ENCODE data around the gene EPB41L1.

Gene EPB41L1

GRCh38 chr20:36154700-36155628 lies at the start of gene EPB41L1:
Gene EPB41L1 (plus strand): TSS chr20:36154740. CDS start chr20:36173778, 19,038 bp downstream.
- DNase-seq = no peak

- no peak for DNase-seq
Observed at GRCh38 chr20:36104856-36105255, 49.7 kb upstream of the EPB41L1 start.

- DNase-seq = no peak
Observed at GRCh38 chr20:36105711-36106226, 48.8 kb upstream of the EPB41L1 start.

- DNase-seq = no peak
Observed at GRCh38 chr20:36106606-36107005, 47.9 kb upstream of the EPB41L1 start.

- DNase-seq = no peak
Observed at GRCh38 chr20:36107881-36108280, 46.7 kb upstream of the EPB41L1 start.

- DNase-seq = no peak
Observed at GRCh38 chr20:36109251-36109947, 45.1 kb upstream of the EPB41L1 start.

- DNase-seq = no peak
Observed at GRCh38 chr20:36110994-36111393, 43.5 kb upstream of the EPB41L1 start.

GRCh38 chr20:36112112-36112511 lies 42.4 kb upstream of the EPB41L1 start:
- DNase-seq = no peak

- no peak for DNase-seq
Observed at GRCh38 chr20:36113036-36113435, 41.5 kb upstream of the EPB41L1 start.

- no peak for DNase-seq
Observed at GRCh38 chr20:36113566-36114250, 40.8 kb upstream of the EPB41L1 start.

GRCh38 chr20:36114707-36115106 lies 39.8 kb upstream of the EPB41L1 start:
- DNase-seq = no peak

GRCh38 chr20:36115925-36116324 lies 38.6 kb upstream of the EPB41L1 start:
- DNase-seq = no peak

GRCh38 chr20:36116807-36117441 lies 37.6 kb upstream of the EPB41L1 start:
- no peak for DNase-seq

GRCh38 chr20:36117638-36118037 lies 36.9 kb upstream of the EPB41L1 start:
- no peak for DNase-seq

GRCh38 chr20:36118371-36118770 lies 36.2 kb upstream of the EPB41L1 start:
- DNase-seq = no peak

- DNase-seq = no peak
Observed at GRCh38 chr20:36119537-36119936, 35.0 kb upstream of the EPB41L1 start.

GRCh38 chr20:36120241-36120640 lies 34.3 kb upstream of the EPB41L1 start:
- DNase-seq = no peak

- DNase-seq = no peak
Observed at GRCh38 chr20:36120991-36121390, 33.5 kb upstream of the EPB41L1 start.

GRCh38 chr20:36121981-36122930 lies 32.3 kb upstream of the EPB41L1 start:
- DNase-seq = no peak

GRCh38 chr20:36122931-36123288 lies 31.6 kb upstream of the EPB41L1 start:
- DNase-seq = no peak

GRCh38 chr20:36125097-36125496 lies 29.4 kb upstream of the EPB41L1 start:
- no peak for DNase-seq
